ENCODE results near the gene CAPS.

DNA sequence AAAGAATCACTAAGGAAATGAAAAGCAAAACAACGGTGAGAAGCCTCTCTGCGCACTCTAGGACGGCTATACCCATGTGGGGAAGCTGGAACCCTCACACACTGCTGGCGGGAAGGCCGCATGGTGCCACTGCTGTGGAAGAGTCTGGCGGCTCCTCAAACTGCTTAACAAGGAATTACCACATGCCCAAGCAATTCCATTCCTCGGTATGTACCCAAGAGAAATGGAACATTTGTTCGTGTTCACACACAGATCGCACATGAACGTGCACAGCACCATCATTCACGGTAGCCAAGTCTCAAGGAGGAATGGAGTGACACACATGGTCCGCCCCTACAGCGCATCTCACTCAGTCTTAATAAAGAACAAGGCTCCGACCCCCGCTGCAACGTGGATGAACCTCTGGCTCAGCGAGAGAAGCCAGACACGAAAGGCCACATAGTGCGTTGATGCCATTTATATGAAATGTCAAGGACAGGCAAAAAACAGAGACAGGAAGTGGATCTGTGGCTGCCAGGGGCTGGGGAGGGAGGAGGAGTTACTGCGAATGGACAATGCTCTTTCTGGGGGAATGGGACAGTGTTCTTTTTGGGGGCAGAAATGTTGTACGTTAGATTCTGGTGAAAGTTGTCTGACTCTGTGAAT, 7.6 kb downstream of the CAPS start:
- TF ChIP-seq CTCF (IDR thresholded peaks at IDR 0.05) (no peak), POLR2AphosphoS5 (IDR thresholded peaks at IDR 0.05) (no peak), POLR2A (IDR thresholded peaks at IDR 0.05) (no peak), EP300 (IDR thresholded peaks at IDR 0.05; ENCODE audit: low read depth) (no peak)
